HEK293T (cell line): ENCODE results near the gene ZNF649.

Source experiments
- FOXM1 ChIP-seq: fragments of 450-650 bp; IDR thresholded peaks from 2 replicates; pipeline ENCODE4 v1.6.1; 2017; ENCODE audit warnings: mild to moderate bottlenecking, borderline replicate concordance
- LEF1 ChIP-seq: fragments of 450-650 bp; IDR thresholded peaks from 2 replicates; pipeline ENCODE4 v1.6.1; 2017; ENCODE audit warnings: mild to moderate bottlenecking, borderline replicate concordance
- SP1 ChIP-seq: fragments of 450-650 bp; IDR thresholded peaks from 2 replicates; pipeline ENCODE4 v1.6.1; 2017
- TARDBP ChIP-seq: fragments of 450-650 bp; IDR thresholded peaks from 2 replicates; pipeline ENCODE4 v1.6.1; 2016

DNA sequence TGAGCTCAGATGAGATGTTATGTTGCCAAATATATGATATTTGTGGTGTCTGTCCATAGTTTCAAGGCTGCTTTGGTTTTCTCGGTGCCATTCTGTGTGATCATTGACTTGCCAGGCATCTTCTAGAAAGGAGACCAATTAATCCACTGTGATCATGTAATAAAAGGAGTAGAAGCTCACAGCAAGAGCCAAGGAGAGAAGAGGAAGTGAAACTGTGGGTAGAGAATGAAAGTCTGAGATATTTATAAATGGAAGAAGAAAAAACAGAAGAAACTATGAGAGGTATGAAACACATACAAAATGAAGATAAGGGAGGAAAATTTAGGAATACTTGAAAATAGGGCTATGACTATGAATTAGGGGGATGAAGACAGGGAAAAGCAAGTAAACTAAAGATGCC, 11.3 kb upstream of the ZNF649 start:
- no peak for TF ChIP-seq SP1
- TF ChIP-seq TARDBP, result no peak
- no peak for TF ChIP-seq LEF1
- no peak for TF ChIP-seq FOXM1
